Mesothelial cell of epicardium (in vitro differentiated cells): ENCODE measurements around the gene ANKRD62. TPM values are rescaled to one million over a fixed set of nuclear protein-coding genes. Genes with fewer than 3 reads are reported as not detected.
"Not testable (repeated sequence)": the region's sequence is repeated elsewhere in the genome, so short reads cannot be mapped to it uniquely, and the experiment has no call there.

Experiments used
- DNase-seq, 2 experiments: peaks; one replicate each; pipeline ENCODE4 v3.0.0; 2021; ENCODE audit warnings: low spot score in 2 of 2; ENCODE audit not compliant: unreplicated experiment in 2 of 2
- H3K27ac Mint-ChIP-seq: 2 replicates; pipeline ENCODE4 v1.8.0; 2021; ENCODE audit warnings: mixed read lengths
- H3K27me3 Mint-ChIP-seq: 2 replicates; pipeline ENCODE4 v1.8.0; 2021; ENCODE audit warnings: low read depth, mixed read lengths
- H3K36me3 Mint-ChIP-seq: 2 replicates; pipeline ENCODE4 v1.8.0; 2021; ENCODE audit warnings: mixed read lengths
- H3K4me1 Mint-ChIP-seq: 2 replicates; pipeline ENCODE4 v1.8.0; 2021; ENCODE audit warnings: mixed read lengths
- H3K4me3 Mint-ChIP-seq: 2 replicates; pipeline ENCODE4 v1.8.0; 2021; ENCODE audit warnings: mild to moderate bottlenecking, moderate library complexity, mixed read lengths
- H3K9me3 Mint-ChIP-seq: 2 replicates; pipeline ENCODE4 v1.8.0; 2021; ENCODE audit warnings: mixed read lengths
- CTCF ChIP-seq: fragments of 200-600 bp; sonication (generic); IDR thresholded peaks from one replicate; pipeline ENCODE4 v1.5.0; 2021; ENCODE audit warnings: antibody characterized with exemption; ENCODE audit not compliant: unreplicated experiment
- total RNA-seq: library from RNA; stranded (reverse); gene quantifications from 3 replicates; pipeline ENCODE4 v1.2.1, GENCODE V29; 2021

The ANKRD62 gene
- total RNA-seq, 1 donor from 2014 or later, result not detected

- H3K4me1 Mint-ChIP-seq, H3K36me3 Mint-ChIP-seq, H3K27ac Mint-ChIP-seq, H3K27me3 Mint-ChIP-seq, H3K9me3 Mint-ChIP-seq, H3K4me3 Mint-ChIP-seq, DNase-seq: not testable (repeated sequence)
These were observed 48.1 kb downstream of the ANKRD62 start for GRCh38 chr18:12141778-12142177.

- not testable (repeated sequence) for H3K36me3 Mint-ChIP-seq, H3K27ac Mint-ChIP-seq, H3K4me1 Mint-ChIP-seq, DNase-seq, H3K4me3 Mint-ChIP-seq
- peaks cover 38% of the 10 kb centered on the region for H3K27me3 Mint-ChIP-seq
- peaks cover 26% of the 10 kb centered on the region for H3K9me3 Mint-ChIP-seq
These were observed 55.8 kb downstream of the ANKRD62 start for GRCh38 chr18:12149431-12149830.

GRCh38 chr18:12154361-12154760 is 60.7 kb downstream of the ANKRD62 start:
- H3K27me3 Mint-ChIP-seq, result peaks cover 41% of the 10 kb centered on the region
- H3K4me3 Mint-ChIP-seq, result no peak overlapping the region
- no peak for DNase-seq
- H3K4me1 Mint-ChIP-seq, result peaks cover 1% of the 10 kb centered on the region
- H3K9me3 Mint-ChIP-seq, result peaks cover 29% of the 10 kb centered on the region
- no peak for TF ChIP-seq CTCF
- H3K36me3 Mint-ChIP-seq, result no peaks in the 10 kb centered on the region
- no peak overlapping the region for H3K27ac Mint-ChIP-seq

- Mint-ChIP-seq H3K27ac (no peak overlapping the region), H3K27me3 (peaks cover 34% of the 10 kb centered on the region), H3K36me3 (no peaks in the 10 kb centered on the region), H3K4me3 (no peak overlapping the region), H3K4me1 (peaks cover 3% of the 10 kb centered on the region), H3K9me3 (peaks cover 25% of the 10 kb centered on the region)
- no peak for TF ChIP-seq CTCF
- no peak for DNase-seq
These were observed 62.4 kb downstream of the ANKRD62 start for GRCh38 chr18:12155996-12156395.

- no peak overlapping the region for H3K4me3 Mint-ChIP-seq
- peaks cover 16% of the 10 kb centered on the region for H3K9me3 Mint-ChIP-seq
- no peaks in the 10 kb centered on the region for H3K36me3 Mint-ChIP-seq
- H3K27me3 Mint-ChIP-seq, result peaks cover 37% of the 10 kb centered on the region
- DNase-seq, result no peak
- TF ChIP-seq CTCF, result no peak
- no peak overlapping the region for H3K27ac Mint-ChIP-seq
- H3K4me1 Mint-ChIP-seq, result peaks cover 3% of the 10 kb centered on the region
These were observed 65.8 kb downstream of the ANKRD62 start for GRCh38 chr18:12159446-12159845.

- H3K27me3 Mint-ChIP-seq, result peaks cover 43% of the 10 kb centered on the region
- no peak overlapping the region for H3K4me3 Mint-ChIP-seq
- no peak for TF ChIP-seq CTCF
- H3K36me3 Mint-ChIP-seq, result no peaks in the 10 kb centered on the region
- no peak overlapping the region for H3K27ac Mint-ChIP-seq
- no peak for DNase-seq
- H3K4me1 Mint-ChIP-seq, result peaks cover 3% of the 10 kb centered on the region
- H3K9me3 Mint-ChIP-seq, result peaks cover 32% of the 10 kb centered on the region
These were observed 69.1 kb downstream of the ANKRD62 start for GRCh38 chr18:12162786-12163185.

GRCh38 chr18:12165038-12165768 is 71.6 kb downstream of the ANKRD62 start:
- no peak for TF ChIP-seq CTCF
- DNase-seq, result no peak
- Mint-ChIP-seq H3K27ac (no peak overlapping the region), H3K36me3 (no peaks in the 10 kb centered on the region), H3K4me1 (no peaks in the 10 kb centered on the region), H3K4me3 (no peak overlapping the region), H3K9me3 (peaks cover 47% of the 10 kb centered on the region), H3K27me3 (peaks cover 47% of the 10 kb centered on the region)
